Neuronal stem cell (in vitro differentiated cells): ENCODE data around the gene AHNAK.

Source experiments
- DNase-seq: peaks from one replicate; pipeline ENCODE4 v3.0.0-alpha.2; 2013; ENCODE audit warnings: low spot score
- H2AFZ ChIP-seq: one replicate; pipeline ENCODE4 v1.6.1; 2013; ENCODE audit warnings: mild to moderate bottlenecking, low read length, inconsistent platforms
- H2AK5ac ChIP-seq: 2 replicates; pipeline ENCODE4 v1.6.1; 2013; ENCODE audit warnings: low read depth, mild to moderate bottlenecking, inconsistent platforms, low read length, moderate library complexity, mixed read lengths
- H2BK120ac ChIP-seq: 2 replicates; pipeline ENCODE4 v1.6.1; 2013; ENCODE audit warnings: low read depth, mild to moderate bottlenecking, inconsistent platforms, low read length, moderate library complexity, mixed read lengths
- H2BK12ac ChIP-seq: one replicate; pipeline ENCODE4 v1.6.1; 2013; ENCODE audit warnings: low read length, inconsistent platforms
- H2BK15ac ChIP-seq: 2 replicates; pipeline ENCODE4 v1.6.1; 2013; ENCODE audit warnings: mild to moderate bottlenecking, low read length, inconsistent platforms, mixed read lengths
- H2BK5ac ChIP-seq: one replicate; pipeline ENCODE4 v1.6.1; 2013; ENCODE audit warnings: inconsistent platforms, mild to moderate bottlenecking, low read length, moderate library complexity
- H3K14ac ChIP-seq: one replicate; pipeline ENCODE4 v1.6.1; 2013; ENCODE audit warnings: low read length, inconsistent platforms
- H3K18ac ChIP-seq: 2 replicates; pipeline ENCODE4 v1.6.1; 2013; ENCODE audit warnings: low read length, inconsistent platforms
- H3K23ac ChIP-seq: 2 replicates; pipeline ENCODE4 v1.6.1; 2013; ENCODE audit warnings: low read depth, mild to moderate bottlenecking, mixed read lengths, low read length, inconsistent platforms; ENCODE audit not compliant: poor library complexity
- H3K27ac ChIP-seq: replicated peaks from 3 replicates; pipeline ENCODE4 v1.5.1; 2013; ENCODE audit warnings: low read length, inconsistent platforms
- H3K27me3 ChIP-seq, 3 experiments: 2 replicates each; pipeline ENCODE4 v1.6.1; 2013; ENCODE audit warnings: low read length in 3 of 3, mild to moderate bottlenecking in 2 of 3, inconsistent platforms in 1 of 3, low read depth in 1 of 3, mixed read lengths in 1 of 3, moderate library complexity in 1 of 3; ENCODE audit not compliant: control insufficient read depth in 3 of 3, insufficient read depth in 3 of 3
- H3K36me3 ChIP-seq, 2 donors: replicated peaks in 1 of 2; 2 replicates each; pipeline ENCODE4 v1.6.1; 2013; ENCODE audit warnings: low read length in 2 of 2; ENCODE audit not compliant: control insufficient read depth in 2 of 2, insufficient read depth in 2 of 2
- H3K4ac ChIP-seq: 2 replicates; pipeline ENCODE4 v1.6.1; 2013; ENCODE audit warnings: inconsistent platforms, mild to moderate bottlenecking, low read length, moderate library complexity
- H3K4me1 ChIP-seq, 2 donors: 1 replicate in 1 of 2; 2 replicates in 1 of 2; pipeline ENCODE4 v1.6.1; 2013; ENCODE audit warnings: low read length in 2 of 2, low read depth in 1 of 2; ENCODE audit not compliant: control insufficient read depth in 2 of 2, insufficient read depth in 1 of 2
- H3K4me2 ChIP-seq: one replicate; pipeline ENCODE4 v1.6.1; 2013; ENCODE audit warnings: mild to moderate bottlenecking, low read length, inconsistent platforms; ENCODE audit not compliant: insufficient read depth, poor library complexity, severe bottlenecking
- H3K4me3 ChIP-seq, 2 donors: 2 replicates each; pipeline ENCODE4 v1.5.1; 2013; ENCODE audit warnings: low read length in 2 of 2, mild to moderate bottlenecking in 2 of 2, inconsistent platforms in 1 of 2, moderate library complexity in 1 of 2
- H3K79me1 ChIP-seq: one replicate; pipeline ENCODE4 v1.6.1; 2013; ENCODE audit warnings: low read depth, mild to moderate bottlenecking, inconsistent platforms, low read length, moderate library complexity
- H3K9ac ChIP-seq: one replicate; pipeline ENCODE4 v1.6.1; 2013; ENCODE audit warnings: mild to moderate bottlenecking, low read depth, low read length, inconsistent platforms; ENCODE audit not compliant: poor library complexity
- H3K9me3 ChIP-seq, 2 donors: replicated peaks in 1 of 2; 2 replicates each; pipeline versions ENCODE3 to v1.6.1; 2013; ENCODE audit warnings: low read length in 2 of 2, mild to moderate bottlenecking in 2 of 2, inconsistent platforms in 1 of 2, low read depth in 1 of 2, mixed read lengths in 1 of 2, moderate library complexity in 1 of 2; ENCODE audit not compliant: control insufficient read depth in 2 of 2, insufficient read depth in 1 of 2
- H4K8ac ChIP-seq: one replicate; pipeline ENCODE4 v1.6.1; 2013; ENCODE audit warnings: low read depth, mild to moderate bottlenecking, inconsistent platforms, low read length, moderate library complexity
- H4K91ac ChIP-seq: one replicate; pipeline ENCODE4 v1.6.1; 2013; ENCODE audit warnings: low read length, low read depth, mild to moderate bottlenecking, inconsistent platforms; ENCODE audit not compliant: poor library complexity
- WGBS, 2 donors: extraction: QIAGEN DNeasy Blood & Tissue Kit; methylation state at CpG; one replicate each; pipeline ENCODE4 v1.1.7; 2013; ENCODE audit warnings: missing lambda C conversion rate in 2 of 2, mixed read lengths in 1 of 2; ENCODE audit not compliant: insufficient read length in 2 of 2, insufficient replicate concordance in 1 of 2; ENCODE audit errors: extremely low coverage in 2 of 2; 5-methylcytosine and 5-hydroxymethylcytosine counted together

Gene AHNAK

DNA sequence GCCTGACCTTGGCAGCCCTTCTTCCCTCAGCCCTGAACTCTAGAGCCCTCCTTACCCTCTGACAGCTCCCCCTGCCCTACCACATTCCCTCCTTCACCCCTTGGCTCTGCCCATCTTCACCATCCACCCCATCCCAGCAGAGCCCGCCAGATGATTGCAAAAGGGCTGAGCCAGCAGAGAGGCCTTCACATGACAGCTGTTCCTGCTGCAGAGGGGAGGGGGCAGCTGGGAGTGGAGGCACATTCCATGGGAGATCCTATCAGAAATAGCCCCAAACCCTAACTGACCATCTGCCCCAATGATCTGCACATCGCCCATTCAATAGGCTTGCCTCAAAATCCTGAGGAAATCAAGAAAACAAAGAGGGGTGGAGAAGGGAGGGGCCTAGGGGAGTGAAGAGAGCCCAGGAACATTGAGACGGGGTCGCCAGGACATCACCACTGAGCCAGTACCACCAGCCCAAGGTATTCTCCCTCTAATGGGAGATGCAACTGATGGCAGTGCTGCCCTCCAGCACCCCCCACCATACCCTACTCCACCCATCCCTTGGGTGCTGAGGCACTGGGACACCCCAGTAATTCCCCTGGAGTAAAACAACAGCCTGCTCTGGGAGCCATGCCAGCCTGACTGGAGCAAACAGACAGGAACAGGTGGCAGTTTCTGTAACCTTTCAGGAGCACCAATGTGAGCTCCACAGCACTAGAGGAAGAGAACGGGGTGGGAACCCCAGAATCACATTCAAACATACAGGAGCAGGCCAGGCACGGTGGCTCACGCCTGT lies 8.0 kb upstream of the AHNAK start:
- no peaks in the 10 kb centered on the region for H3K9me3 ChIP-seq
- H3K27ac ChIP-seq, result peak overlapping the region; percentile 88
- H2BK15ac ChIP-seq, result peak overlapping the region; percentile 12
- H3K36me3 ChIP-seq, result peaks cover 17 to 35% of the 10 kb centered on the region in 2 donors
- no peak overlapping the region for H3K4me3 ChIP-seq
- H3K18ac ChIP-seq, result peak overlapping the region; percentile 93
- no peak overlapping the region for H3K4me2 ChIP-seq
- peak overlapping the region; percentile 5 for H3K9ac ChIP-seq
- peaks cover 41 to 45% of the 10 kb centered on the region in 2 donors for H3K4me1 ChIP-seq
- no peak overlapping the region for H4K8ac ChIP-seq
- H2AFZ ChIP-seq, result no peak overlapping the region
- no peak overlapping the region for H3K23ac ChIP-seq
- H2BK5ac ChIP-seq, result peak overlapping the region; percentile 31
- H4K91ac ChIP-seq, result no peak overlapping the region
- H2BK12ac ChIP-seq, result no peak overlapping the region
- H3K27me3 ChIP-seq, result no peaks in the 10 kb centered on the region
- H3K79me1 ChIP-seq, result no peaks in the 10 kb centered on the region
- no peak for DNase-seq
- no peak overlapping the region for H2BK120ac ChIP-seq
- no CpG with 5 or more reads among the region's 7 CpGs for WGBS, 2 donors
- H3K14ac ChIP-seq, result peak overlapping the region; percentile 10
- peak overlapping the region; percentile 72 for H2AK5ac ChIP-seq
- H3K4ac ChIP-seq, result no peak overlapping the region

DNA sequence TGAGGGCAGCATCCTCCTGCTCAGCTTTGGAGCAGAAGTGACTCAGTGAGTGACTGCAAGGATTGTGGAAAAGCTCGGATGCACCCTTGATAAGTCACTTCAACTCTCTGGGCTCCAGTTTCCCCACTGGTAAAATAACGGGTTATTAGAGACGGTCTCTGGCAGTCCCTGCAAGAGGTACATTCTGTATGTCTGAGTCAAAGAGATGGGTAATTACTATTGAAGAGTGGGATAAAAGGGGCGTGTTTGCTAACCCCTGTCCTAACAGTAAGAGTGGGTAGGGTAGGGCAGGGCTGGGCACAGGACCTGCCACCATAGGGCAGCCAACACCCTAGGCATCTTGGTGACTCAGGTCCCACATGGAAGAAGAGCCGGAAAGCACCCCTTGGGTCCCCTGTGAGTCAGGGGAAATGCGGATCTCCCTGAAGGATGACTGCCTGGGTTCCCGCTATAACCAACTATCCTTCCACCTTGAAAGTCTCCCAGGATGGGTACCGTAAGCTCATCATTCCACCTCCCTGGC lies 7.3 kb upstream of the AHNAK start:
- peak overlapping the region; percentile 45 for H4K8ac ChIP-seq
- H3K4me3 ChIP-seq, result no peak overlapping the region
- no peak overlapping the region for H4K91ac ChIP-seq

DNA sequence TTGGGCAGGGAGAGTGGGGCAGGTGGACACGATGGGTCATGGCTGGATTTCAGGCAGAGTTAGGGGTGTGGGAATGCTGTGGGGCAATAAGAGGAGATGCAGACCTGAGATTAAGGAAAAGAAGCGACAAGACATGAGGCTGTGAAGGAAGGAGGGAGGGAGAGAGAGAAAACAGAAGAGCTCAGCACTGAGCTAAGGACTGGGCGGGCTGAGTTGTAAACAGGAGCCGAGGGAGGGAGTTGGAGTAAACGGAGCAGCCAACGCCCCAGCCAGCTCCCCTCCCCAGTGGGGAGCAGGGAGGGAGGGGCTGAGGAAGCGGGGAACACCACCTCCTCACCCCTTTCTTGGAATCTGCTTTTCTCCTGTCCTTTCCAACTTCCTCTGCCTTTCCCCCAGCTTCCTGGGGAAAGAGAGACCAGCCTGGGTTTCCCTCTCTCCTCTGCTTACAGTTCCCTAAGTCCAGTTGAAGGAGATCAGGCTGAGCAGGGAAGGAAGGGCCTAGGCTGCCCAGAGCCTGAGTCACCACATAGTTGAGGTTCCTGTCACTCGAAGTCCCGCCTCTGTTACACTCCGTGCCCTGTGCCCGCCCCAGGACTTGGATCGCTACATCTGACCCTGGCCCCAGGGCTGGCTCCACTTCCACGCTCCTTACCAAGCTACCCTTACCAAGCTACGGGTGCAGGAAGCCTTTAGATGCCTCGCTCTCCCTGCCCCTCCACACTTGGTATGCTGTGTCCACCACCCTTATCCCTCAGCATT lies 6.7 kb upstream of the AHNAK start:
- Histone ChIP-seq H3K23ac (no peak overlapping the region), H3K18ac (peak overlapping the region; percentile 93), H2AFZ (peak overlapping the region; percentile 83), H3K9ac (peak overlapping the region; percentile 38), H4K8ac (peak overlapping the region; percentile 45), H2BK12ac (peak overlapping the region; percentile 96), H3K14ac (no peak overlapping the region), H2AK5ac (peak overlapping the region; percentile 27), H3K9me3 (no peaks in the 10 kb centered on the region), H2BK120ac (peak overlapping the region; percentile 21), H3K4me1 (peaks cover 43 to 45% of the 10 kb centered on the region in 2 donors), H3K36me3 (peaks cover 9 to 22% of the 10 kb centered on the region in 2 donors), H3K79me1 (no peaks in the 10 kb centered on the region), H3K4me2 (peak overlapping the region; percentile 37), H3K4ac (peak overlapping the region; percentile 4), H4K91ac (no peak overlapping the region), H3K4me3 (no peak overlapping the region), H3K27me3 (peaks cover 0 to 9% (median 0%) of the 10 kb centered on the region in 3 experiments), H2BK5ac (peak overlapping the region; percentile 66), H3K27ac (peak overlapping the region; percentile 88), H2BK15ac (peak overlapping the region; percentile 66)
- no peak for DNase-seq
- whole genome bisulfite sequencing, 2 donors, result no CpG with 5 or more reads among the region's 15 CpGs

More for the DNA sequence above, 7.3 kb upstream of the AHNAK start:
- H3K9me3 ChIP-seq, result no peaks in the 10 kb centered on the region
- peak overlapping the region; percentile 10 for H3K14ac ChIP-seq
- H3K18ac ChIP-seq, result peak overlapping the region; percentile 93
- peak overlapping the region; percentile 83 for H2AFZ ChIP-seq
- no peak for DNase-seq
- H3K27me3 ChIP-seq, result peaks cover 0 to 2% (median 0%) of the 10 kb centered on the region in 3 experiments
- H3K36me3 ChIP-seq, result peaks cover 12 to 28% of the 10 kb centered on the region in 2 donors
- peak overlapping the region; percentile 5 for H3K9ac ChIP-seq
- no peak overlapping the region for H3K4me2 ChIP-seq
- H3K27ac ChIP-seq, result peak overlapping the region; percentile 88
- no peaks in the 10 kb centered on the region for H3K79me1 ChIP-seq
- peak overlapping the region; percentile 4 for H3K4ac ChIP-seq
- peaks cover 41 to 45% of the 10 kb centered on the region in 2 donors for H3K4me1 ChIP-seq
- WGBS, 2 donors, result no CpG with 5 or more reads among the region's 8 CpGs
- no peak overlapping the region for H3K23ac ChIP-seq
- H2AK5ac ChIP-seq, result peak overlapping the region; percentile 72
- peak overlapping the region; percentile 66 for H2BK15ac ChIP-seq
- H2BK5ac ChIP-seq, result peak overlapping the region; percentile 66
- H2BK12ac ChIP-seq, result peak overlapping the region; percentile 18
- no peak overlapping the region for H2BK120ac ChIP-seq
